ENCODE measurements around the gene GPR171.
A peak's percentile ranks its signal among the peaks of the same experiment; 100 is the strongest.
"Not testable (repeated sequence)": the region's sequence is repeated elsewhere in the genome, so short reads cannot be mapped to it uniquely, and the experiment has no call there.

GPR171 gene

DNA sequence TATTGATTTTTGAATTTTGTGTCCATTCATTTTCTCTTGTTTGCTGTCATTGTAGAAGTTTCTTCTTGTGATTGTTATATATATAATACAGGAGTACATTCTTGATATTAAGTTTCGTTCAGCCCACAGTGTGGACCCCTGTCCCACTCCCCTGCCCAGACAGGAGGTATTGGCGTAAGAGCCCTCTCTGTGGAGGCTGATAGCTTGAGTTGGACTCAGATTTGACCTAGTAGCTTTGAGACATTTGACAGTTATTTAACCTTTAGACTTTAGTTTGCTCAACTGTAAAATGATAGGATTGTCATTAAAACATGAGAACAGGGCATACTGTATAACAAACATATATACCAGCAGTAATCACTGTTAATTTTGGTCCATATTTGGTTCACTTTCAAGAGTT is 27.1 kb downstream of the GPR171 start:
- DNase-seq (ENCODE audit: low read depth), result no peak

GRCh38 chr3:151174351-151174750 is 28.7 kb downstream of the GPR171 start:
- no peak for DNase-seq (ENCODE audit: low read depth)

GRCh38 chr3:151171145-151171757 is 31.8 kb downstream of the GPR171 start:
- no peak for DNase-seq (ENCODE audit: low read depth)

GRCh38 chr3:151169948-151170679 is 32.9 kb downstream of the GPR171 start:
- DNase-seq (ENCODE audit: low read depth), result not testable (repeated sequence)

DNA sequence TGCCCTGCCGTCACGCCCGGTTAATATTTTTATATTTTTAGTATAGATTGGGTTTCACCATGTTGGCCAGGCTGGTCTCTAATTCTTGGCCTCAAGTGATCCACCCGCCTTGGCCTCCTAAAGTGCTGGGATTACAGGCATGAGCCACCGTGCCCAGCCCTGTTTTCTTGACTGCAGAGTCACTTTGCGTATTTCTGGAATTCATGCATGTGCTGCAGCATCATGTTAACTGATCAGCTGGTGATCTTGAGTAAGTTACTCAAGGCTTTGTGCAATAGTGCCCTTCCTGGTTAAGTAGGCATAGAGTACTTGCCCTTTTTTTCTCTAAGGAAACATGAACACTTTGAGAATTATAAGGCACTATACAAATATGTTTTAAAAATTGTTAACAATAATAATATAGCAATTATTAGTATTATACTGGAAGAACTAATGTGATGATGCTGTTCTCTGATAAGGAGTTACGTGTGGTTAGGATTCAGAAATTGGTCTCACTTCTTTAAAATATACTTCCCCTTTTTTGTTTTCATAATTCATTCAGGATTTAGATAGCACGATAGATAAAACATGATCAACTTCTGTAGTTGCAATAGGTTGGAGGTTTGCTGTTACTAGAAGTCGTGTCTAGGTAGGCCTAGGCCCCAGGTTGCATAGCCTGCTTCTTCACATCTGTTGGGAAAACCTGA is 33.6 kb downstream of the GPR171 start:
- no peak for DNase-seq (ENCODE audit: low read depth)

DNA sequence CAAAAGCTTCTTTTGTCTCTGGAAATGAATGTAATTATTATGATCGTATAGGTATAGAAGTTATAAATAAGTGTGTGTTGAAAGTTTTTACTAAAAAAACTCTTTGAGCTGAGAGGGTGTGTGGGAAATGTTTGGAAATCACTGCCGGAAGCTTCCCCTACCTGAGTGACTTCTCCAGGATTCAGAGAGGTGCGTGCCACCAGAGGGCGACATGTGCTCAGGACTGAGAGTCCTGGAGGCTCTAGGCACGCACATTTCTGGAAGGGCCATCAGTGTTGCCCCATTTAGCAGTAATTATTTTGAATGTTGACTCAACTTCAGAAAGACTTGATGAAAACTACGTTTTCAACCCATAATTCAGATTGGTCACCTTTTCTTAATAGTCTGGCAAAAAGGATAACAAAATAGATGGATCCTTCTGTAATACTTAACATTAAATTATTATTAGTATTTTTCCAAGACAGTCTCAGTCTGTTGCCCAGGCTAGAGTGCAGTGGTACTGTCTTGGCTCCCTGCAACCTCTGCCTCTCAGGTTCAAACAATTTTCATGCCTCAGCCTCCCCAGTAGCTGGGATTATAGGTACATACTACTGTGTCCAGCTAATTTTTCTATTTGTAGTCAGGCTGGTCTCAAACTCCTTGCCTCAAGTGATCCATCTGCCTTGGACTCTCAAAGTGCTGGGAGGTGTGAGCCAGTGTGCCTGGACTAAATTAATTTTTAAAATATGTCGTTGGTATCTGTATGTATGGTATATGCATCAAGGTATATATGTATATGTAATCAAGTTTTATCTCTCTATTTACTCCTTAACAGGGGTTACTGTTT is 34.5 kb downstream of the GPR171 start:
- peak; percentile 65 for DNase-seq (ENCODE audit: low read depth)

DNA sequence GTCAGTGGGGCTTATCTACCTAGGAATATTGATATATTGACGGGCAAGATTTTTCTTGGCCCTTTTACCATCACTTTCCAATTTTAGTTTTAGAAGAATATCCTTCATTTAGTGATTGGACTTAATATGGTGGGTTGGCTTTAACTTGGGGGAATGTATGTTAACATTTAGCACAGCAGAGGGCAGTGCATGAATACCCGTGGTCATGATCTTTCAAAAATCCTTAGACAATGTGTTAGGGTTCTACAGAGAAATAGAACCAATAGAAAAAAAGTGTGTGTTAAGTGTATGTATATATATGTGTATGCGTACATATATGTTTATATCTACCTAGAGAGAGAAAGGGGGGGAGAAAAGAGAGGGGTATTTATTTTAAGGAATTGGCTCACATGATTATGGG is 36.9 kb downstream of the GPR171 start:
- no peak for DNase-seq (ENCODE audit: low read depth)

- DNase-seq (ENCODE audit: low read depth), result no peak
Measured at GRCh38 chr3:151165226-151165625, 37.8 kb downstream of the GPR171 start.

DNA sequence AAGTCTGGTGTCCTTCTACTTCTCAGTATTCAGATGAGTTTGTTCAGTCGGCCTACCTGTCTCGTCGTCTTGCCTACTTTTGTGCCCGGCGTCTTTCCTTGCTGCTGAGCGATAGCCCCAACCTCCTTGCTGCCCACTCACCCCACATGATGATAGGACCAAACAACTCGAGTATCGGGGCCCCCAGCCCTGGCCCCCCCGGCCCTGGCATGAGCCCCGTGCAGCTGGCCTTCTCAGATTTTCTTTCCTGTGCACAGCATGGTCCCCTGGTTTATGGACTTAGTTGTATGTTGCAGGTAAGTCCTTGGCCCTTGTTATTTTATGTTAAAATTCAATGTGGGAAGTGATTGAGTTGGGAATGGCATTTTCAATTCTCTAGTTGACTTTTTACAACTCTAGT is 43.2 kb downstream of the GPR171 start:
- DNase-seq (ENCODE audit: low read depth), result no peak

DNA sequence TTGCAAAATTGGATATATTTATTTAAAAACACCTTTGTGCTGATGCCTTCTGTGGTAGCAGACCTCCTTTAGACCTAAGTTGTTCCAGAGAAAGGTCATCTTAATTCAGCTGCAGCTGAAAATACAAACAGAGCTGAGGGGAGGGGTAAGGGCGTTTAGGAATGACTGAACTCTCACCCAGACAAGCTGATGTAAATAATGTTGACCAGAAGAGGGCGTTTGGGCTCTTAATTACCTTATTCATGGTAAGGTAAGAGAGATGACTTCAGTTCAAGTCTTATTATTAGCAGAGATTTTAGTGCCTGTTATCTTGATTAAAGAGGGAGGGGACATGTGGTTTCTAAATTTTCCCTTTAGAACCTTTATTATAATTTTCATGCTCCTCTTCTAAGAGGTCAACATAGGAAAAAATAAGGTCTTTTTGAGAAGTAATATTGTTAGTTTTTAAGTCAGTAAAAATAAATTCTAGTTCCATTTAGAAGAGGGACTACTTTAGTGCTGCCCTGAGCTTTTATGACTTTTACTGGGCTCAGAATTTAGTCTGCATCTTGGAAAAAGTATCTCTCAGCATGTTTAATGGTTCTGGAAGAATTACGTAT is 46.3 kb downstream of the GPR171 start:
- DNase-seq (ENCODE audit: low read depth), result no peak

DNA sequence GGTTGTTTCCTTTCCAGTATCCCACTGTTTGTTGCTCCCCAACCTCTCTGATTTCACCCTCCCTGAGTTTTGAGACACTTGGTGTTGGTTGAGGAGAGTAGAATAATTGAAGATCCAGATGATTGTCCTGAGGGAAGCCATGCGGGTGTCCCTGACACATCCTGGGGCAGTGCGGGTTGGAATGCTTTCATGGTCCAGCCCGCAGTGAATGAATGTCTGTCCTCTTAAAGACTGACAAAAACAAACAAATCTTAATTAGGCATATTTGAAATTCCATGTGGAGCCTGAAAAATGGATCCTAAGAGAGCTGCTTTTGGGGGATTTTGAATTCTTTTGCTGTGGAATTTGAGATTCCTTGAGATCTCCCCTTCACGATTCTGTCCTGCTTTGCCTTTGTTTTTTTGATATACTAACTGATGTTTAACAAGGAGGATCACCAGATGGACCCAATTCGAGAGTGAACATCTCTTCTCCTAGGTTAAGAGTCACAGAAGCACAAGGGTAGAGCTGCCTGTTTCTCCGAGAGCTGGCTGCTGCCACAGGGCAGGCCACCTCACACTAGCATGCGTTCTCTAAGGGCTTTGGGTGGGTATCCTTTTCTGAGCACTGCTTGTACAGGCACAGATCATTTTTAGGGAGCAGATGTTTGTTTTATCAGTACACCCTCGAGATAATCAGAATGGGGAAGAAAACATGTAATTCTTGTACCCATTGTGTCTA is 47.4 kb downstream of the GPR171 start:
- DNase-seq (ENCODE audit: low read depth), result no peak

GRCh38 chr3:151154566-151154965 is 48.5 kb downstream of the GPR171 start:
- DNase-seq (ENCODE audit: low read depth), result no peak

GRCh38 chr3:151152455-151153079 is 50.4 kb downstream of the GPR171 start:
- no peak for DNase-seq (ENCODE audit: low read depth)

Data from activated T-helper 1 cell treated with Interleukin-2 at 50 U/mL for 16 hours (primary cell).